SK-N-SH (cell line): ENCODE results near the gene SEC16A. TPM values are rescaled to one million over a fixed set of nuclear protein-coding genes. Genes with fewer than 3 reads are reported as not detected.

Source experiments
- CTCF ChIA-PET: fragments of 300-600, 350-600 bp; formaldehyde crosslinking; extraction: SDS; loops from one replicate; lab custom pipeline; 2021; lab: Yijun Ruan, JAX
- POLR2A ChIA-PET: fragments of 350-600 bp; sonication (Branson Sonifier 250); formaldehyde crosslinking; extraction: SDS; loops from one replicate; lab custom pipeline; 2020; ENCODE audit warnings: antibody characterized with exemption, inconsistent platforms; lab: Yijun Ruan, JAX
- DNase-seq: peaks from one replicate; pipeline ENCODE4 v3.0.0; 2012
- H2AFZ ChIP-seq: fragments of 200-600 bp; sonication (generic); 2 replicates; pipeline ENCODE4 v1.8.1; 2016; ENCODE audit warnings: antibody characterized with exemption, mild to moderate bottlenecking, low read depth
- H3F3A ChIP-seq: fragments of 200-600 bp; sonication (generic); replicated peaks from 2 replicates; pipeline ENCODE3; 2016; ENCODE audit warnings: antibody characterized with exemption, mild to moderate bottlenecking; ENCODE audit not compliant: insufficient read depth
- H3K27ac ChIP-seq, 2 experiments: fragments of 200-500 bp in 1 of 2; fragments of 200-600 bp in 1 of 2; sonication (Bioruptor generic) in 1 of 2; sonication (generic), shearing (Covaris generic) in 1 of 2; 2 replicates each; pipeline versions ENCODE4 v1.5.1 to v1.6.1; 2014 to 2016; ENCODE audit warnings: low read depth in 2 of 2, inconsistent platforms in 1 of 2, low read length in 1 of 2, mild to moderate bottlenecking in 1 of 2, mixed read lengths in 1 of 2
- H3K27me3 ChIP-seq: fragments of 200-600 bp; sonication (generic), shearing (Covaris generic); 2 replicates; pipeline ENCODE4 v1.6.1; 2016; ENCODE audit warnings: mixed run types; ENCODE audit not compliant: insufficient read depth
- H3K36me3 ChIP-seq, 2 experiments: fragments of 200-500 bp in 1 of 2; fragments of 200-600 bp in 1 of 2; sonication (Bioruptor generic) in 1 of 2; sonication (generic) in 1 of 2; replicated peaks in 1 of 2; 2 replicates each; pipeline versions ENCODE3 to v1.5.1; 2014 to 2016; ENCODE audit warnings: low read length in 1 of 2, mild to moderate bottlenecking in 1 of 2; ENCODE audit not compliant: insufficient read depth in 2 of 2, control insufficient read depth in 1 of 2
- H3K4me1 ChIP-seq, 2 experiments: fragments of 200-500 bp in 1 of 2; fragments of 200-600 bp in 1 of 2; sonication (Bioruptor generic) in 1 of 2; sonication (generic), shearing (Covaris generic) in 1 of 2; 2 replicates each; pipeline versions ENCODE4 v1.5.1 to v1.6.1; 2014 to 2016; ENCODE audit warnings: low read depth in 1 of 2, low read length in 1 of 2, mixed run types in 1 of 2; ENCODE audit not compliant: insufficient read depth in 2 of 2, control insufficient read depth in 1 of 2
- H3K4me2 ChIP-seq: fragments of 200-600 bp; sonication (generic), shearing (Covaris generic); 2 replicates; pipeline ENCODE4 v1.6.1; 2017; ENCODE audit warnings: mixed run types
- H3K4me3 ChIP-seq, 2 experiments: fragments of 200-500 bp in 1 of 2; fragments of 200-600 bp in 1 of 2; sonication (Bioruptor generic) in 1 of 2; sonication (generic), shearing (Covaris generic) in 1 of 2; 2 replicates each; pipeline versions ENCODE4 v1.5.1 to v1.8.1; 2014 to 2016; ENCODE audit warnings: low read depth in 2 of 2, inconsistent platforms in 1 of 2, low read length in 1 of 2, mild to moderate bottlenecking in 1 of 2, mixed read lengths in 1 of 2, moderate library complexity in 1 of 2
- H3K79me2 ChIP-seq: fragments of 200-600 bp; sonication (generic); 2 replicates; pipeline ENCODE4 v1.8.1; 2017; ENCODE audit warnings: mild to moderate bottlenecking; ENCODE audit not compliant: insufficient read depth
- H3K9ac ChIP-seq: fragments of 200-600 bp; sonication (generic); 2 replicates; pipeline ENCODE4 v1.6.1; 2017; ENCODE audit warnings: mixed run types
- H3K9me2 ChIP-seq: fragments of 200-600 bp; sonication (generic); 2 replicates; pipeline ENCODE4 v1.6.1; 2017; ENCODE audit warnings: mixed run types
- H3K9me3 ChIP-seq: fragments of 200-600 bp; sonication (generic); 2 replicates; pipeline ENCODE4 v1.6.1; 2017; ENCODE audit warnings: mixed run types, mild to moderate bottlenecking, moderate library complexity
- H4K20me1 ChIP-seq: fragments of 200-600 bp; sonication (generic); 2 replicates; pipeline ENCODE4 v1.6.1; 2017; ENCODE audit warnings: mild to moderate bottlenecking, mixed run types; ENCODE audit not compliant: insufficient read depth
- EP300 ChIP-seq, 2 experiments: IDR thresholded peaks; 2 replicates each; pipeline versions ENCODE4 v1.4.0 to v1.6.1; 2012; ENCODE audit warnings: borderline replicate concordance in 1 of 2, low read depth in 1 of 2, low read length in 1 of 2
- EZH2phosphoT487 ChIP-seq: fragments of 200-600 bp; sonication (generic); IDR thresholded peaks from 2 replicates; pipeline ENCODE4 v1.6.1; 2017; ENCODE audit warnings: low read depth, mixed run types, mild to moderate bottlenecking, antibody characterized with exemption, moderate library complexity, borderline replicate concordance
- FOSL2 ChIP-seq: IDR thresholded peaks from 2 replicates; pipeline ENCODE4 v1.4.0; 2012; ENCODE audit warnings: low read depth, mild to moderate bottlenecking, moderate library complexity, borderline replicate concordance
- FOXM1 ChIP-seq: IDR thresholded peaks from 2 replicates; pipeline ENCODE4 v1.4.0; 2012; ENCODE audit warnings: low read depth, mild to moderate bottlenecking
- MAX ChIP-seq: IDR thresholded peaks from 2 replicates; pipeline ENCODE4 v1.4.0; 2012; ENCODE audit warnings: low read depth
- MEF2A ChIP-seq: IDR thresholded peaks from 2 replicates; pipeline ENCODE4 v1.4.0; 2012; ENCODE audit warnings: low read depth, borderline replicate concordance
- RAD21 ChIP-seq: IDR thresholded peaks from 2 replicates; pipeline ENCODE4 v1.6.1; 2012; ENCODE audit warnings: mild to moderate bottlenecking, low read length
- REST ChIP-seq: IDR thresholded peaks from 2 replicates; pipeline ENCODE4 v1.6.1; 2012; ENCODE audit warnings: mild to moderate bottlenecking, low read depth, low read length, moderate library complexity
- RFX5 ChIP-seq: IDR thresholded peaks from 2 replicates; pipeline ENCODE4 v1.6.1; 2012; ENCODE audit warnings: mild to moderate bottlenecking, improper control_type of control experiment, low read length
- RXRA ChIP-seq: IDR thresholded peaks from 2 replicates; pipeline ENCODE4 v1.4.0; 2012; ENCODE audit warnings: low read depth, mild to moderate bottlenecking, borderline replicate concordance
- WGBS: methylation state at CpG from one replicate; pipeline ENCODE4 v1.1.6; 2017; ENCODE audit warnings: low lambda C conversion rate; 5-methylcytosine and 5-hydroxymethylcytosine counted together
- polyA plus RNA-seq, 3 experiments: library from polyadenylated mRNA; depleted of rRNA; stranded (reverse); fragments of >200 nt; gene quantifications; 2 replicates each; pipeline ENCODE4 v1.2.3, GENCODE V29; 2012
- TF ChIP-seq, protein P1 (sequence below): IDR thresholded peaks from 2 replicates; pipeline ENCODE4 v1.4.0; 2012; ENCODE audit warnings: low read depth, borderline replicate concordance
- TF ChIP-seq, protein P2 (sequence below): fragments of 200-600 bp; sonication (generic); IDR thresholded peaks from 2 replicates; pipeline ENCODE4 v1.6.1; 2017; ENCODE audit warnings: antibody characterized with exemption, mild to moderate bottlenecking, moderate library complexity

Gene SEC16A
- polyA plus RNA-seq, 1 of the 3 experiments (the other 2 are of a cell fraction) = 25.9 TPM

DNA sequence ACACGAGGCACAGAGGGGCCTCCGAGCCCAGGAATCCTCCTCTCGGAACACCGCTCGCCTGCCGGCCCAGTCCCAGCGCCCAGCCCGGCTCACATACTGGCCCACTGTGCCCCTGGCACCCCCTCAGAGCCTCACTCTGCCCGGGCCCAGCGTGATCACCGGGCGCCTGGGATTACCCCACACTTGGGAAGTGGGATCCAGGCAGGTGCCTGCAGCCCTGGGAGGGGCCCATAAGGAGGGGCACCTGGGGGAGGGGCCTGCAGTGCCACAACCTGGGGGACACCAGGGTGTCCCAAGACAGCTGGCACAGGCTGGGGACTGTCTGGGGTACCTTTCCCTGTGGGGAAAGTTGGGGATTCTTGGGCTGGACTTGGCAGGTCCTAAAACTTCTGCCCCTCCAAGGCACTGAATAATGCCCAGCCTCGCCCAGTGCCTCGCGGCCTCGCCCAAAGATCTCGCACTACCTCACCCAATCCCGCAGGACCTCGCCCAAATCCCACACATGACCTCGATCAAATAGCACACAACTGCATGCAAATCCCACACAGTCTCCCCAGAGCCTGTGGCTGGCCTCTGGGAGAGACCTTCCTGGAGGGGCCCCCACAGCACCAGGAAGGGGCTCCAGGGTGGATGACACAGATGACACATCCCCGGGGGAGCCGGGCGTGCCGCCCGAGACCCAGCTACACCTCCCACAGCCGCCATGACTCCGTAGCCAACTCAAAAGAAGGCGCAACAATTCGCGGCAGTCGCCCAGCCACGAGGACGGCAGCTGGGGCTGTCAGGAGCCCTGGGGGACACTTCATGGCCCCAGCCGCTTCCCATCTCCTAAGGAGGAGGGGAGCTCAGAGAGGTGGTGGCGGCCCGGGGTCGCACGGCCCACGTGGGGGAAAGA lies 49.3 kb upstream of the SEC16A start:
- Histone ChIP-seq H3K79me2 (peaks cover 2% of the 10 kb centered on the region; the same call in 1 of the 2 replicates), H3K4me3 (no peak overlapping the region), H3K36me3 (peaks cover 0 to 2% of the 10 kb centered on the region in 2 experiments), H3K4me2 (no peak overlapping the region), H3K27ac (no peak overlapping the region), H3K9me3 (no peaks in the 10 kb centered on the region), H3K4me1 (peaks cover 0 to 11% of the 10 kb centered on the region in 2 experiments; a peak in 1 of 4 replicates), H3F3A (no peaks in the 10 kb centered on the region), H4K20me1 (peaks cover 80% of the 10 kb centered on the region), H3K9ac (no peak overlapping the region), H3K9me2 (no peaks in the 10 kb centered on the region), H3K27me3 (no peaks in the 10 kb centered on the region), H2AFZ (no peak overlapping the region)
- CTCF ChIA-PET = interaction anchor here (1.0 to 1.9 kb wide), 3 partner anchors 44 to 193 kb away, joined by 3 to 9 read pairs (median 6); no protein-coding TSS in a partner anchor
- WGBS = 90% methylated on average over 23 of the region's 39 CpGs
- no peak for DNase-seq
- no peak for TF ChIP-seq REST
- no peak for TF ChIP-seq RXRA
- no peak for TF ChIP-seq MEF2A
- TF ChIP-seq, protein P1, sequence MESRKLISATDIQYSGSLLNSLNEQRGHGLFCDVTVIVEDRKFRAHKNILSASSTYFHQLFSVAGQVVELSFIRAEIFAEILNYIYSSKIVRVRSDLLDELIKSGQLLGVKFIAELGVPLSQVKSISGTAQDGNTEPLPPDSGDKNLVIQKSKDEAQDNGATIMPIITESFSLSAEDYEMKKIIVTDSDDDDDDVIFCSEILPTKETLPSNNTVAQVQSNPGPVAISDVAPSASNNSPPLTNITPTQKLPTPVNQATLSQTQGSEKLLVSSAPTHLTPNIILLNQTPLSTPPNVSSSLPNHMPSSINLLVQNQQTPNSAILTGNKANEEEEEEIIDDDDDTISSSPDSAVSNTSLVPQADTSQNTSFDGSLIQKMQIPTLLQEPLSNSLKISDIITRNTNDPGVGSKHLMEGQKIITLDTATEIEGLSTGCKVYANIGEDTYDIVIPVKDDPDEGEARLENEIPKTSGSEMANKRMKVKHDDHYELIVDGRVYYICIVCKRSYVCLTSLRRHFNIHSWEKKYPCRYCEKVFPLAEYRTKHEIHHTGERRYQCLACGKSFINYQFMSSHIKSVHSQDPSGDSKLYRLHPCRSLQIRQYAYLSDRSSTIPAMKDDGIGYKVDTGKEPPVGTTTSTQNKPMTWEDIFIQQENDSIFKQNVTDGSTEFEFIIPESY = no peak
- no peak for TF ChIP-seq EP300 (IDR thresholded peaks at IDR 0.05; ENCODE audit: borderline replicate concordance in 1 of 2, low read depth in 1 of 2, low read length in 1 of 2)
- POLR2A ChIA-PET = no interaction called here

GRCh38 chr9:136531186-136531903 lies 48.5 kb upstream of the SEC16A start:
- ChIA-PET CTCF (no interaction called here), POLR2A (no interaction called here)
- H3K9me2 ChIP-seq = no peaks in the 10 kb centered on the region
- H3K79me2 ChIP-seq = peaks cover 2% of the 10 kb centered on the region; the same call in 1 of the 2 replicates
- no peaks in the 10 kb centered on the region for H3K27me3 ChIP-seq
- no peaks in the 10 kb centered on the region for H3K36me3 ChIP-seq
- no peaks in the 10 kb centered on the region for H3K9me3 ChIP-seq
- TF ChIP-seq EZH2phosphoT487 = no peak
- TF ChIP-seq RAD21 = no peak
- no peak for TF ChIP-seq FOXM1
- no peak for TF ChIP-seq RFX5
- TF ChIP-seq, protein P2, sequence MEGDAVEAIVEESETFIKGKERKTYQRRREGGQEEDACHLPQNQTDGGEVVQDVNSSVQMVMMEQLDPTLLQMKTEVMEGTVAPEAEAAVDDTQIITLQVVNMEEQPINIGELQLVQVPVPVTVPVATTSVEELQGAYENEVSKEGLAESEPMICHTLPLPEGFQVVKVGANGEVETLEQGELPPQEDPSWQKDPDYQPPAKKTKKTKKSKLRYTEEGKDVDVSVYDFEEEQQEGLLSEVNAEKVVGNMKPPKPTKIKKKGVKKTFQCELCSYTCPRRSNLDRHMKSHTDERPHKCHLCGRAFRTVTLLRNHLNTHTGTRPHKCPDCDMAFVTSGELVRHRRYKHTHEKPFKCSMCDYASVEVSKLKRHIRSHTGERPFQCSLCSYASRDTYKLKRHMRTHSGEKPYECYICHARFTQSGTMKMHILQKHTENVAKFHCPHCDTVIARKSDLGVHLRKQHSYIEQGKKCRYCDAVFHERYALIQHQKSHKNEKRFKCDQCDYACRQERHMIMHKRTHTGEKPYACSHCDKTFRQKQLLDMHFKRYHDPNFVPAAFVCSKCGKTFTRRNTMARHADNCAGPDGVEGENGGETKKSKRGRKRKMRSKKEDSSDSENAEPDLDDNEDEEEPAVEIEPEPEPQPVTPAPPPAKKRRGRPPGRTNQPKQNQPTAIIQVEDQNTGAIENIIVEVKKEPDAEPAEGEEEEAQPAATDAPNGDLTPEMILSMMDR = no peak
- no peak for TF ChIP-seq MEF2A
- TF ChIP-seq FOSL2 = no peak
- TF ChIP-seq MAX = no peak
- peaks cover 0 to 11% of the 10 kb centered on the region in 2 experiments; a peak in 1 of 4 replicates for H3K4me1 ChIP-seq
- no peak overlapping the region for H3K27ac ChIP-seq
- no peak overlapping the region for H2AFZ ChIP-seq
- H3K4me3 ChIP-seq = no peak overlapping the region
- no peaks in the 10 kb centered on the region for H3F3A ChIP-seq
- no peak for DNase-seq
- peaks cover 72% of the 10 kb centered on the region for H4K20me1 ChIP-seq
- no peak overlapping the region for H3K9ac ChIP-seq
- WGBS = 88% methylated on average over 12 of the region's 37 CpGs
- H3K4me2 ChIP-seq = no peak overlapping the region
